HL-60 (cell line): ENCODE measurements around the gene CDK6.
"Not testable (repeated sequence)": the region's sequence is repeated elsewhere in the genome, so short reads cannot be mapped to it uniquely, and the experiment has no call there.

Experiments used
- DNase-seq, 2 experiments: peaks; one replicate each; pipeline ENCODE4 v3.0.0-alpha.2; 2010 to 2020; ENCODE audit warnings: low read depth in 1 of 2, low spot score in 1 of 2
- H3K27ac ChIP-seq: fragments of 250-450 bp; sonication (Bioruptor Pico); replicated peaks from 2 replicates; pipeline ENCODE4 v1.5.1; 2020; ENCODE audit warnings: mild to moderate bottlenecking, moderate library complexity
- H3K27me3 ChIP-seq: fragments of 250-450 bp; sonication (Bioruptor Pico); 2 replicates; pipeline ENCODE4 v1.5.1; 2021; ENCODE audit warnings: mild to moderate bottlenecking, moderate library complexity; ENCODE audit not compliant: insufficient read depth, poor library complexity, severe bottlenecking
- H3K4me3 ChIP-seq: replicated peaks from 2 replicates; pipeline ENCODE4 v1.5.1; 2011; ENCODE audit warnings: mild to moderate bottlenecking, control low read depth, low read length; ENCODE audit not compliant: insufficient read depth
- GABPA ChIP-seq: IDR thresholded peaks from 2 replicates; pipeline ENCODE4 v1.6.1; 2012; ENCODE audit warnings: low read depth
- POLR2AphosphoS5 ChIP-seq: IDR thresholded peaks from 2 replicates; pipeline ENCODE4 v1.6.1; 2012; ENCODE audit warnings: low read depth
- SPI1 ChIP-seq: IDR thresholded peaks from 2 replicates; pipeline ENCODE4 v1.6.1; 2012; ENCODE audit warnings: low read depth, mild to moderate bottlenecking, borderline replicate concordance
- TF ChIP-seq, protein P1 (sequence below): IDR thresholded peaks from 2 replicates; pipeline ENCODE4 v1.6.1; 2012; ENCODE audit warnings: low read depth; ENCODE audit not compliant: insufficient replicate concordance
- TF ChIP-seq, protein P2 (sequence below): IDR thresholded peaks from one replicate; pipeline ENCODE4 v1.5.1; 2011; ENCODE audit warnings: low read length, control low read depth, inconsistent platforms; ENCODE audit not compliant: insufficient read depth

The CDK6 gene

DNA sequence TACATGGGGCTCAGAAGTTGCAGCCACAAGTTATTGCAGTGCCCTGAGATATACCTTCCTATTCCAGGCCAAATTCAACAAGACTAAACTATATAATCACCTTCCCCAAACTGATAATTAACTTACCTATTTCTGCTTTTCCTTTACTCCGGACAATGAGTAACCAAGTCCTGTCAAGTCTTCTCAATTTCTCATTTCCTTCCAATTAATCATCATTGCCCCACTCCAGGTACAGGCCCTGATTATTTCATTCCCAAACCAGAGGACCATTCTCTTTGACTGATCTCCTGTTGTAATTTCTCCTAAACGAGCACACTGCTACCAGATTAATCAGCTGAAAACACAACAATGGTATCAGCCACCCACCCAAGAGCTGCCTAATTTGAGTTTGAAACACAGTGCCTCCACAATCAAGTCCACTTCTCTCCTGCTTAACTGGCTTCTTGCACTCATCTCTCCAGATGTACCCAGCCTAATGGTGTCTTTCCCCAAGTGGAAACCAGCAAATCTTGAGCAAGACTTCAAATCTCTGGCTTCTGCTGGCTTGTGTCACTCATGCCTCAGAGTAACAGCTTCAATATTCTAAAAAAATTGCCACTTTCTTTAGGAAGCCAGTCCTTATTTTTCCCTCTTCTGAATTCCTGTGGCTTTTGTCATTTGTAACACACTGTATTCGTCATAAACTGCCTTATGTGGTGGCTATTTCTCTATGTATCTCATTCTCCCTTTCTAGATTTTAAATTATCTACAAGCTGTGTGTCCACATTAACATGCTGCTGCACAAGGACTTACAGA lies 89.1 kb downstream of the CDK6 start:
- no peak overlapping the region for H3K4me3 ChIP-seq
- DNase-seq: no peak
- TF ChIP-seq GABPA (no peak), SPI1 (no peak), POLR2AphosphoS5 (no peak)
- TF ChIP-seq, protein P1, sequence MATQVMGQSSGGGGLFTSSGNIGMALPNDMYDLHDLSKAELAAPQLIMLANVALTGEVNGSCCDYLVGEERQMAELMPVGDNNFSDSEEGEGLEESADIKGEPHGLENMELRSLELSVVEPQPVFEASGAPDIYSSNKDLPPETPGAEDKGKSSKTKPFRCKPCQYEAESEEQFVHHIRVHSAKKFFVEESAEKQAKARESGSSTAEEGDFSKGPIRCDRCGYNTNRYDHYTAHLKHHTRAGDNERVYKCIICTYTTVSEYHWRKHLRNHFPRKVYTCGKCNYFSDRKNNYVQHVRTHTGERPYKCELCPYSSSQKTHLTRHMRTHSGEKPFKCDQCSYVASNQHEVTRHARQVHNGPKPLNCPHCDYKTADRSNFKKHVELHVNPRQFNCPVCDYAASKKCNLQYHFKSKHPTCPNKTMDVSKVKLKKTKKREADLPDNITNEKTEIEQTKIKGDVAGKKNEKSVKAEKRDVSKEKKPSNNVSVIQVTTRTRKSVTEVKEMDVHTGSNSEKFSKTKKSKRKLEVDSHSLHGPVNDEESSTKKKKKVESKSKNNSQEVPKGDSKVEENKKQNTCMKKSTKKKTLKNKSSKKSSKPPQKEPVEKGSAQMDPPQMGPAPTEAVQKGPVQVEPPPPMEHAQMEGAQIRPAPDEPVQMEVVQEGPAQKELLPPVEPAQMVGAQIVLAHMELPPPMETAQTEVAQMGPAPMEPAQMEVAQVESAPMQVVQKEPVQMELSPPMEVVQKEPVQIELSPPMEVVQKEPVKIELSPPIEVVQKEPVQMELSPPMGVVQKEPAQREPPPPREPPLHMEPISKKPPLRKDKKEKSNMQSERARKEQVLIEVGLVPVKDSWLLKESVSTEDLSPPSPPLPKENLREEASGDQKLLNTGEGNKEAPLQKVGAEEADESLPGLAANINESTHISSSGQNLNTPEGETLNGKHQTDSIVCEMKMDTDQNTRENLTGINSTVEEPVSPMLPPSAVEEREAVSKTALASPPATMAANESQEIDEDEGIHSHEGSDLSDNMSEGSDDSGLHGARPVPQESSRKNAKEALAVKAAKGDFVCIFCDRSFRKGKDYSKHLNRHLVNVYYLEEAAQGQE: no peak
- TF ChIP-seq, protein P2, sequence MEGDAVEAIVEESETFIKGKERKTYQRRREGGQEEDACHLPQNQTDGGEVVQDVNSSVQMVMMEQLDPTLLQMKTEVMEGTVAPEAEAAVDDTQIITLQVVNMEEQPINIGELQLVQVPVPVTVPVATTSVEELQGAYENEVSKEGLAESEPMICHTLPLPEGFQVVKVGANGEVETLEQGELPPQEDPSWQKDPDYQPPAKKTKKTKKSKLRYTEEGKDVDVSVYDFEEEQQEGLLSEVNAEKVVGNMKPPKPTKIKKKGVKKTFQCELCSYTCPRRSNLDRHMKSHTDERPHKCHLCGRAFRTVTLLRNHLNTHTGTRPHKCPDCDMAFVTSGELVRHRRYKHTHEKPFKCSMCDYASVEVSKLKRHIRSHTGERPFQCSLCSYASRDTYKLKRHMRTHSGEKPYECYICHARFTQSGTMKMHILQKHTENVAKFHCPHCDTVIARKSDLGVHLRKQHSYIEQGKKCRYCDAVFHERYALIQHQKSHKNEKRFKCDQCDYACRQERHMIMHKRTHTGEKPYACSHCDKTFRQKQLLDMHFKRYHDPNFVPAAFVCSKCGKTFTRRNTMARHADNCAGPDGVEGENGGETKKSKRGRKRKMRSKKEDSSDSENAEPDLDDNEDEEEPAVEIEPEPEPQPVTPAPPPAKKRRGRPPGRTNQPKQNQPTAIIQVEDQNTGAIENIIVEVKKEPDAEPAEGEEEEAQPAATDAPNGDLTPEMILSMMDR: no peak
- H3K27me3 ChIP-seq: no peaks in the 10 kb centered on the region
- peak overlapping the region; percentile 8 for H3K27ac ChIP-seq

- TF ChIP-seq GABPA (no peak), POLR2AphosphoS5 (no peak), SPI1 (no peak)
- TF ChIP-seq, protein P2: no peak
- TF ChIP-seq, protein P1: no peak
- Histone ChIP-seq H3K27me3 (no peaks in the 10 kb centered on the region), H3K4me3 (no peak overlapping the region), H3K27ac (no peak overlapping the region)
- no peak for DNase-seq
Observed at GRCh38 chr7:92745241-92745640, 91.1 kb downstream of the CDK6 start.

DNA sequence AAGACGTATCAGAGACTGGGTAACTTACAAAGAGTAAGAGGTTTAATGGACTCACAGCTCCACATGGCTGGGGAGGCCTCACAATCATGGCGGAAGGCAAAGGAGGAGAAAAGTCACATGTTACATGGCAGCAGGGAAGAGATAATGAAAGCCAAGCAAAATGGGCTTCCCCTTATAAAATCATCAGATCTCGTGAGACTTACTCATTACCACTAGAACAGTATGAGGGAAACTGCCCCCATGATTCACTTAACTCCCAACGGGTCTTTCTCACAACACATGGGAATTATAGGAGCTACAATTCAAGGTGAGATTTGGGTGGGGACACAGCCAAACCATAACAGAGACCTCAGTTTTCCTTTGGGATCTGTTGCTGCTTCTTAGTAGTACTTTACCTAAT lies 92.2 kb downstream of the CDK6 start:
- DNase-seq, H3K4me3 ChIP-seq, H3K27ac ChIP-seq: not testable (repeated sequence)

DNA sequence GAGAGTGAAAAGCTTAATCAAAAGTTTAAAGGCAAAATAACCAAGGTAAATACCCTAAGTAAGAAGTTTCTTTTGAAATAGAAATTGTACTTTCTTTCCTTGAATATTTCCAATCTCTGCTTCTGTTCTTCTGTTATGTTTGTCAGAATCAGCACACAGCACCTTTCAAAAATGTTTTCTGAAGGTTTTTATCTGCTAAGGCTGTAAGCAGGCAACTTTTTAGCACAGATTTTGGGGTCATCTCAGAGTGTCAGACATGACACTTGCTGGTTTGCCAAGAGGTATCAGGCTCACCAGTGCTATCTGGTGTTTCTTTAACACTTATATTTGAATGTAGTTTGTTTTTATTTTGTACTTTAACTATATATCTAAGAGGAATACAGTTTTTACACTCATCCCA lies 94.2 kb downstream of the CDK6 start:
- no peak overlapping the region for H3K4me3 ChIP-seq
- TF ChIP-seq POLR2AphosphoS5 (no peak), GABPA (no peak), SPI1 (no peak)
- TF ChIP-seq, protein P1: no peak
- TF ChIP-seq, protein P2: no peak
- H3K27me3 ChIP-seq: no peaks in the 10 kb centered on the region
- H3K27ac ChIP-seq: no peak overlapping the region
- no peak for DNase-seq

More for the DNA sequence above, 92.2 kb downstream of the CDK6 start:
- H3K27me3 ChIP-seq: not testable (repeated sequence)
